K562 (cell line): ENCODE data around the gene PRR29. TPM values are rescaled to one million over a fixed set of nuclear protein-coding genes. Genes with fewer than 3 reads are reported as not detected.

Source experiments
- ATF6 ChIP-seq: sonication (generic); formaldehyde crosslinking; IDR thresholded peaks from 2 replicates; pipeline ENCODE4 v1.4.0; 2020; ENCODE audit warnings: mild to moderate bottlenecking, missing genetic modification reagents
- CBFA2T3 ChIP-seq: fragments of 450-650 bp; IDR thresholded peaks from 2 replicates; pipeline ENCODE4 v1.6.1; 2017
- CBX3 ChIP-seq, 2 experiments: IDR thresholded peaks; 1 replicate in 1 of 2; 2 replicates in 1 of 2; pipeline ENCODE4 v1.6.1; 2012; ENCODE audit warnings: inconsistent platforms in 2 of 2, low read length in 2 of 2, borderline replicate concordance in 1 of 2, control low read depth in 1 of 2
- CREM ChIP-seq: IDR thresholded peaks from 2 replicates; pipeline ENCODE4 v1.6.1; 2014; ENCODE audit warnings: antibody characterized with exemption, low read depth
- JUN ChIP-seq, 2 experiments: sonication (generic) in 1 of 2; formaldehyde crosslinking in 1 of 2; IDR thresholded peaks; 2 replicates each; pipeline versions ENCODE4 v1.6.1 to v1.8.0; 2012 to 2022; ENCODE audit warnings: borderline replicate concordance in 2 of 2, mild to moderate bottlenecking in 2 of 2, improper control_type of control experiment in 1 of 2, low read depth in 1 of 2, low read length in 1 of 2, missing genetic modification reagents in 1 of 2
- MCM7 ChIP-seq, 2 experiments: fragments of 450-650 bp; IDR thresholded peaks; 2 replicates each; pipeline ENCODE4 v1.6.1; 2016 to 2018
- MEF2D ChIP-seq: conservative IDR thresholded peaks from 2 replicates; pipeline ENCODE4 v1.6.1; 2016; ENCODE audit warnings: low read depth, missing genetic modification characterization, missing compliant biosample characterization
- MIER1 ChIP-seq: fragments of 450-650 bp; IDR thresholded peaks from 2 replicates; pipeline ENCODE4 v1.6.1; 2016; ENCODE audit warnings: antibody characterized with exemption, mild to moderate bottlenecking, low read depth
- MTA2 ChIP-seq: fragments of 450-650 bp; IDR thresholded peaks from 2 replicates; pipeline ENCODE4 v1.6.1; 2016; ENCODE audit warnings: low read depth
- POLR2AphosphoS2 ChIP-seq: IDR thresholded peaks from 2 replicates; pipeline ENCODE4 v1.6.1; 2012; ENCODE audit warnings: low read length, improper control_type of control experiment
- RREB1 ChIP-seq: fragments of 250-450 bp; sonication (Bioruptor Pico); IDR thresholded peaks from 2 replicates; pipeline ENCODE4 v1.4.0; 2020
- SMAD1 ChIP-seq: fragments of 150-350 bp; IDR thresholded peaks from 2 replicates; pipeline ENCODE4 v1.6.1; 2014; ENCODE audit warnings: low read length, low read depth; ENCODE audit not compliant: partially characterized antibody
- SRSF3 ChIP-seq: fragments of 200-400 bp; formaldehyde crosslinking; IDR thresholded peaks from 2 replicates; pipeline ENCODE4 v1.6.1; 2016; ENCODE audit warnings: mild to moderate bottlenecking, low read length, moderate library complexity; ENCODE audit not compliant: insufficient read depth
- TAF1 ChIP-seq: IDR thresholded peaks from 2 replicates; pipeline ENCODE4 v1.6.1; 2011; ENCODE audit warnings: mild to moderate bottlenecking, low read length, moderate library complexity; ENCODE audit not compliant: insufficient read depth, control insufficient read depth, severe bottlenecking; ENCODE audit errors: extremely low read depth
- TCFL5 ChIP-seq: fragments of 250-450 bp; sonication (Bioruptor Pico); conservative IDR thresholded peaks from 2 replicates; pipeline ENCODE4 v1.6.1; 2021; ENCODE audit warnings: mild to moderate bottlenecking, moderate library complexity, matching md5 sums
- ZNF143 ChIP-seq: sonication (generic); formaldehyde crosslinking; IDR thresholded peaks from 2 replicates; pipeline ENCODE4 v1.9.0; 2022; ENCODE audit warnings: mild to moderate bottlenecking, missing genetic modification reagents
- ZNF263 ChIP-seq: sonication (generic); formaldehyde crosslinking; IDR thresholded peaks from 2 replicates; pipeline ENCODE4 v1.8.0; 2022; ENCODE audit warnings: mild to moderate bottlenecking, missing genetic modification reagents, borderline replicate concordance
- ZNF282 ChIP-seq: sonication (generic); formaldehyde crosslinking; IDR thresholded peaks from 2 replicates; pipeline ENCODE4 v1.8.1; 2023; ENCODE audit warnings: missing genetic modification reagents
- ZNF324 ChIP-seq: fragments of 250-450 bp; sonication (Bioruptor Pico); IDR thresholded peaks from 2 replicates; pipeline ENCODE4 v1.4.0; 2020; ENCODE audit warnings: mild to moderate bottlenecking
- ZNF644 ChIP-seq: fragments of 200-800 bp; sonication (Bioruptor generic); IDR thresholded peaks from 2 replicates; pipeline ENCODE4 v1.6.1; 2016; ENCODE audit warnings: low read depth, missing genetic modification characterization, missing compliant biosample characterization
- ZNF655 ChIP-seq: fragments of 250-450 bp; sonication (Bioruptor Pico); IDR thresholded peaks from 2 replicates; pipeline ENCODE4 v1.5.0; 2021
- polyA plus RNA-seq, 8 experiments: library from polyadenylated mRNA; depleted of rRNA in 4 of 8; stranded (reverse) in 5 of 8; unstranded in 3 of 8; fragments of >200 nt; fragmentation: Nextera tagmentation in 2 of 8; fragmentation: Illumina TruSeq in 1 of 8; extraction: Ambion mirVana in 2 of 8; extraction: Trizol in 1 of 8; gene quantifications; 2 replicates each; pipeline versions ENCODE4 v1.2.1 to v1.2.3, GENCODE V29; 2011 to 2014; ENCODE audit warnings: inconsistent platforms in 1 of 8, missing spikeins in 1 of 8
- total RNA-seq, 7 experiments: library from RNA; depleted of rRNA in 6 of 7; stranded (reverse); fragments of >200 nt in 6 of 7; fragmentation: Illumina TruSeq in 2 of 7; extraction: Trizol in 2 of 7; gene quantifications; 2 replicates each; pipeline versions ENCODE4 v1.2.1 to v1.2.3, GENCODE V29; 2011 to 2021; ENCODE audit warnings: low replicate concordance in 1 of 7

PRR29 gene
- total and polyA plus RNA-seq, 9 of the 15 experiments (the other 6 are each of a cell fraction or from before 2014, with no cell fraction given) = 0.08 to 0.58 (median 0.15) TPM; not detected in 5

GRCh38 chr17:64024215-64024654 is 26.1 kb downstream of the PRR29 start (continued):
- TF ChIP-seq RREB1 (CRISPR knock-in tag) (no peak), ZNF263 (CRISPR knock-in tag) (peak; percentile 57; the same call in 1 of the 2 replicates), TAF1 (no peak), MIER1 (no peak), SMAD1 (peak; percentile 33), CBFA2T3 (peak; percentile 88), ZNF644 (tag) (peak; percentile 56; the same call in 1 of the 2 replicates), JUN (IDR thresholded peaks at IDR 0.05; ENCODE audit: borderline replicate concordance, low read depth, low read length) (peak; percentile 95), JUN (CRISPR knock-in tag; IDR thresholded peaks at IDR 0.05; ENCODE audit: borderline replicate concordance) (no peak; the same call in 1 of the 2 replicates), ZNF655 (CRISPR knock-in tag) (no peak), CREM (peak; percentile 96), ZNF143 (CRISPR knock-in tag) (no peak), MCM7 (IDR thresholded peaks at IDR 0.05) (peak in 1 of 2 experiments; percentile 74; a peak in 1 of 4 replicates), ZNF324 (no peak), MEF2D (tag) (peak; percentile 67; the same call in 1 of the 2 replicates), POLR2AphosphoS2 (no peak), ZNF282 (CRISPR knock-in tag) (no peak), CBX3 (IDR thresholded peaks at IDR 0.05; ENCODE audit: borderline replicate concordance in 1 of 2, low read length in 2 of 2) (0 out of 3 replicates have a peak, but pooled peaks of 1 of the 2 experiments have one; percentile 16), TCFL5 (CRISPR knock-in tag) (no peak), MTA2 (peak; percentile 88), ATF6 (CRISPR knock-in tag) (no peak), SRSF3 (no peak)
